Prostate gland (tissue), 2 donors: ENCODE data around the gene TBC1D21.

Experiments used
- CTCF ChIP-seq, 4 experiments: fragments of 200-600 bp in 2 of 4; fragments of 450-650 bp in 2 of 4; sonication (generic) in 2 of 4; IDR thresholded peaks; 1 replicate in 3 of 4; 2 replicates in 1 of 4; pipeline ENCODE4 v1.5.1; 2016 to 2019; ENCODE audit warnings: antibody characterized with exemption in 4 of 4, mild to moderate bottlenecking in 2 of 4, moderate library complexity in 2 of 4
- POLR2A ChIP-seq: fragments of 450-650 bp; IDR thresholded peaks from one replicate; pipeline ENCODE4 v1.6.1; 2016; ENCODE audit warnings: antibody characterized with exemption, mild to moderate bottlenecking

DNA sequence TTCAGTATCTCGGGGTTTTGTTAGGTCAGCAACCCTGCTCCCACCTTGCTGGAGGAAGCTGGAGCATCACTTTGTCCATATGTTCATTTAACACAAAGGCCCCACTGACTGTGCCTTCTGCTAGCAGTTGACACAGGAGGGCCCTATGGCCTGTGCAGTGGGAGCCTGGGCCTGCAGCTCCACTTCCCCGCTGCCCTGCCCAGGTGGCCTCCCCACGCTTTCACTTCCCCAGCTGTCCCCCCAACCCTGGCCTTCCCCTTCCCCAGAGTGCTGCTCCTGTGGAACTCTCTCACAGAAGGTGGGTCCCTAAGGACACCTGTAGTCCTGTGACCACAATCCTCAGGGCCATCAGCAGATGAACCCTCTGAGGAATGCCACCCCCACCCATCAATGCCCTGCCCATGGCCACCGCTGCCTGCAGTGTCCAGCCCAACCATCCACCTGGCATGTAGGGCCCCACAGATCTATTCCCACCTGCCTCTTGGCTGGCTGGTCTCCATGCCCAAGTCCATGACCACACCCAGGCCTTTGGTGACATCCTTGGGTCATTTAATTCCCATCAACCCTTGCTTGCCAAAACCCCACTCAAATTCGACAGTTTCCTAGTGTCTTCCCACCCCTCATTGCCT, 13.5 kb downstream of the TBC1D21 start:
- TF ChIP-seq POLR2A = no peak
- no peak for TF ChIP-seq CTCF (IDR thresholded peaks at IDR 0.05)
